GM12878 (cell line): ENCODE measurements around the gene GNAT3.

Experiments
- CTCF ChIP-seq, 3 experiments: IDR thresholded peaks in 2 of 3; conservative IDR thresholded peaks in 1 of 3; 2 replicates each; pipeline ENCODE4 v1.5.1; 2011; ENCODE audit warnings: low read depth in 3 of 3, low read length in 3 of 3, mild to moderate bottlenecking in 3 of 3, control low read depth in 2 of 3, moderate library complexity in 2 of 3, inconsistent platforms in 1 of 3, mixed read lengths in 1 of 3; ENCODE audit not compliant: control insufficient read depth in 2 of 3, insufficient read depth in 1 of 3; ENCODE audit errors: extremely low read depth in 1 of 3
- GABPA ChIP-seq: IDR thresholded peaks from 2 replicates; pipeline ENCODE4 v1.6.1; 2014; ENCODE audit warnings: antibody characterized with exemption, low read depth, mild to moderate bottlenecking, inconsistent platforms
- TF ChIP-seq, protein P1 (sequence below): fragments of 450-650 bp; IDR thresholded peaks from 2 replicates; pipeline ENCODE4 v1.6.1; 2014; ENCODE audit warnings: mild to moderate bottlenecking

GRCh38 chr7:80440883-80441282 is 71.0 kb downstream of the GNAT3 start:
- TF ChIP-seq CTCF (IDR thresholded peaks at IDR 0.05 in 2 of 3, conservative IDR thresholded peaks at IDR 0.05 in 1 of 3; ENCODE audit: control insufficient read depth in 2 of 3, extremely low read depth in 1 of 3, insufficient read depth in 1 of 3, low read depth in 3 of 3, low read length in 3 of 3) (no peak), GABPA (no peak)
- TF ChIP-seq, protein P1, sequence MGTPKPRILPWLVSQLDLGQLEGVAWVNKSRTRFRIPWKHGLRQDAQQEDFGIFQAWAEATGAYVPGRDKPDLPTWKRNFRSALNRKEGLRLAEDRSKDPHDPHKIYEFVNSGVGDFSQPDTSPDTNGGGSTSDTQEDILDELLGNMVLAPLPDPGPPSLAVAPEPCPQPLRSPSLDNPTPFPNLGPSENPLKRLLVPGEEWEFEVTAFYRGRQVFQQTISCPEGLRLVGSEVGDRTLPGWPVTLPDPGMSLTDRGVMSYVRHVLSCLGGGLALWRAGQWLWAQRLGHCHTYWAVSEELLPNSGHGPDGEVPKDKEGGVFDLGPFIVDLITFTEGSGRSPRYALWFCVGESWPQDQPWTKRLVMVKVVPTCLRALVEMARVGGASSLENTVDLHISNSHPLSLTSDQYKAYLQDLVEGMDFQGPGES: no peak
